ENCODE results near the gene ARMC5. TPM values are rescaled to one million over a fixed set of nuclear protein-coding genes. Genes with fewer than 3 reads are reported as not detected.
A peak's percentile ranks its signal among the peaks of the same experiment; 100 is the strongest.

The ARMC5 gene
- total RNA-seq, 1 donor from 2014 or later: 5.4 TPM

DNA sequence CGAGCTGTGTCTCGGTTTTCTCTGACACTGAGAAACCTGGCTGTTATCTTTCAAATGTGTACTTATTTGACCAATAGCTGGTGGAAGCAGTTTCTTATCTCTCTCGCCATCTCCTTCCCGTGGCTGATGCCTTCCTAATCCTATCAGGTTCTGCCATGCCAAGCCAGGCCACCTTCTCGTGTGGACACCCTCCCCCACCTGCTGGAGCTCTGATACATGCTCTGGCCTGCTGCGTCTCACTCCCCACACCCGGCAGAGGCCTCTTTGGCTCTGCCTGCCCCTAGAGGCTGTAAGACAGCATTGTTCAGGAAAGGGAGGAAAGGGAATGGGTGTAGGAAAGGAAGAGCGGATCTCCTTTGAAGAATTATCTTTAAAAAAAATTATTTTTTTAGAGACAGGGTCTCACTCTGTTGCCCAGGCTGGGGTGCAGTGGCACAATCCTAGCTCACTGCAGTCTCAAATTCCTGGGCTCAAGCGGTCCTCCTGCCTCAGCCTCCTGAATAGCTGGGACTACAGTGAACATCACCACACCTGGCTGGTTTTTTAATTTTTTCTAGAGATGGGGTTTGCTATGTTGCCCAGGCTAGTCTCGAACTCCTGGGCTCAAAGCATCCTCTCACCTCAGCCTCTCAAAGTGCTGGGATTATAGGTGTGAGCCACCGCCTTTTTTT lies 7.5 kb upstream of the ARMC5 start:
- H3K4me2 ChIP-seq: peak overlapping the region; percentile 32
- no peaks in the 10 kb centered on the region for H3K36me3 ChIP-seq
- H3K27ac ChIP-seq: no peak overlapping the region
- H3K4me3 ChIP-seq: no peak overlapping the region
- no peak overlapping the region for H3K4me3 Mint-ChIP-seq
- TF ChIP-seq, protein P1, sequence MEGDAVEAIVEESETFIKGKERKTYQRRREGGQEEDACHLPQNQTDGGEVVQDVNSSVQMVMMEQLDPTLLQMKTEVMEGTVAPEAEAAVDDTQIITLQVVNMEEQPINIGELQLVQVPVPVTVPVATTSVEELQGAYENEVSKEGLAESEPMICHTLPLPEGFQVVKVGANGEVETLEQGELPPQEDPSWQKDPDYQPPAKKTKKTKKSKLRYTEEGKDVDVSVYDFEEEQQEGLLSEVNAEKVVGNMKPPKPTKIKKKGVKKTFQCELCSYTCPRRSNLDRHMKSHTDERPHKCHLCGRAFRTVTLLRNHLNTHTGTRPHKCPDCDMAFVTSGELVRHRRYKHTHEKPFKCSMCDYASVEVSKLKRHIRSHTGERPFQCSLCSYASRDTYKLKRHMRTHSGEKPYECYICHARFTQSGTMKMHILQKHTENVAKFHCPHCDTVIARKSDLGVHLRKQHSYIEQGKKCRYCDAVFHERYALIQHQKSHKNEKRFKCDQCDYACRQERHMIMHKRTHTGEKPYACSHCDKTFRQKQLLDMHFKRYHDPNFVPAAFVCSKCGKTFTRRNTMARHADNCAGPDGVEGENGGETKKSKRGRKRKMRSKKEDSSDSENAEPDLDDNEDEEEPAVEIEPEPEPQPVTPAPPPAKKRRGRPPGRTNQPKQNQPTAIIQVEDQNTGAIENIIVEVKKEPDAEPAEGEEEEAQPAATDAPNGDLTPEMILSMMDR (IDR thresholded peaks at IDR 0.05): peak; percentile 65
- TF ChIP-seq EZH2phosphoT487 (IDR thresholded peaks at IDR 0.05): no peak
- no peak for TF ChIP-seq EZH2 (IDR thresholded peaks at IDR 0.05)
- H3K4me1 ChIP-seq: peaks cover 20% of the 10 kb centered on the region
- DNase-seq (ENCODE audit: low spot score): peak; percentile 79
- H3K27me3 Mint-ChIP-seq (ENCODE audit: insufficient read depth, low read depth): peaks cover 2% of the 10 kb centered on the region
- H3K9me3 Mint-ChIP-seq: no peaks in the 10 kb centered on the region
- H3K4me1 Mint-ChIP-seq: peaks cover 38% of the 10 kb centered on the region
- peaks cover 42% of the 10 kb centered on the region for H4K20me1 ChIP-seq (ENCODE audit: low read depth)
- no peak overlapping the region for H3K9ac ChIP-seq
- peaks cover 17% of the 10 kb centered on the region for H3K79me2 ChIP-seq (ENCODE audit: low read depth)
- no peak overlapping the region for H2AFZ ChIP-seq (replicated peaks)
- peak overlapping the region; percentile 87 for H3K27ac Mint-ChIP-seq
- no peaks in the 10 kb centered on the region for H3K27me3 ChIP-seq
- no peaks in the 10 kb centered on the region for H3K9me3 ChIP-seq (ENCODE audit: low read depth)
- H3K36me3 Mint-ChIP-seq: no peaks in the 10 kb centered on the region
- H3F3A ChIP-seq (ENCODE audit: low read depth): peaks cover 24% of the 10 kb centered on the region

DNA sequence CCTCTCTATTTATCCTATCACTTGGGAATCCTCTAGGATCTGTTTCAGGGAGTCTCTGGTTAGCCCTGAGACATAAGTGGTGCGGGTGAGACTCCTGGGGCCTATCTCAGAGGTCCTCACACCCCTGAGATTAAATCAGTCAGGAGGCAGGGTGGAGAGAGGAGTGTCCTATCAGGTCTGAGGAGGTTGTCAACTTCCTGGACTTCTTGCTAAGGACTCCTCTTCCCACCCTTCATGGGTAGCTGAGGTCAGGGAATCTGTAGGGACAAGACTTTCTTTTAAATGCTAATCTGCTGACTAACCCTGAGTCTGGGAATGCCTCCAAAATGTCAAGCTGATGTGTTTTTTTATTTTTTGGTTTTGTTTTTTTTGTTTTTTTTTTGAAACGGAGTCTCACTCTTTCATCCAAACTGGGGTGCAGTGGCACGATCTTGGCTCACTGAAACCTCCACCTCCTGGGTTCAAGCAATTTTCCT lies 6.6 kb upstream of the ARMC5 start:
- Histone ChIP-seq H2AFZ (replicated peaks) (no peak overlapping the region), H3K27ac (no peak overlapping the region), H3K79me2 (ENCODE audit: low read depth) (peaks cover 26% of the 10 kb centered on the region), H3F3A (ENCODE audit: low read depth) (peaks cover 28% of the 10 kb centered on the region), H3K36me3 (no peaks in the 10 kb centered on the region), H3K4me2 (no peak overlapping the region), H3K4me1 (peaks cover 23% of the 10 kb centered on the region), H4K20me1 (ENCODE audit: low read depth) (peaks cover 51% of the 10 kb centered on the region), H3K9me3 (ENCODE audit: low read depth) (no peaks in the 10 kb centered on the region), H3K9ac (no peak overlapping the region), H3K27me3 (no peaks in the 10 kb centered on the region), H3K4me3 (no peak overlapping the region)
- no peaks in the 10 kb centered on the region for H3K36me3 Mint-ChIP-seq
- TF ChIP-seq EZH2phosphoT487 (IDR thresholded peaks at IDR 0.05): no peak
- TF ChIP-seq, protein P1 (IDR thresholded peaks at IDR 0.05): no peak
- no peaks in the 10 kb centered on the region for H3K9me3 Mint-ChIP-seq
- H3K4me3 Mint-ChIP-seq: no peak overlapping the region
- DNase-seq (ENCODE audit: low spot score): no peak
- H3K27ac Mint-ChIP-seq: peak overlapping the region; percentile 76
- peaks cover 2% of the 10 kb centered on the region for H3K27me3 Mint-ChIP-seq (ENCODE audit: insufficient read depth, low read depth)
- H3K4me1 Mint-ChIP-seq: peaks cover 39% of the 10 kb centered on the region

DNA sequence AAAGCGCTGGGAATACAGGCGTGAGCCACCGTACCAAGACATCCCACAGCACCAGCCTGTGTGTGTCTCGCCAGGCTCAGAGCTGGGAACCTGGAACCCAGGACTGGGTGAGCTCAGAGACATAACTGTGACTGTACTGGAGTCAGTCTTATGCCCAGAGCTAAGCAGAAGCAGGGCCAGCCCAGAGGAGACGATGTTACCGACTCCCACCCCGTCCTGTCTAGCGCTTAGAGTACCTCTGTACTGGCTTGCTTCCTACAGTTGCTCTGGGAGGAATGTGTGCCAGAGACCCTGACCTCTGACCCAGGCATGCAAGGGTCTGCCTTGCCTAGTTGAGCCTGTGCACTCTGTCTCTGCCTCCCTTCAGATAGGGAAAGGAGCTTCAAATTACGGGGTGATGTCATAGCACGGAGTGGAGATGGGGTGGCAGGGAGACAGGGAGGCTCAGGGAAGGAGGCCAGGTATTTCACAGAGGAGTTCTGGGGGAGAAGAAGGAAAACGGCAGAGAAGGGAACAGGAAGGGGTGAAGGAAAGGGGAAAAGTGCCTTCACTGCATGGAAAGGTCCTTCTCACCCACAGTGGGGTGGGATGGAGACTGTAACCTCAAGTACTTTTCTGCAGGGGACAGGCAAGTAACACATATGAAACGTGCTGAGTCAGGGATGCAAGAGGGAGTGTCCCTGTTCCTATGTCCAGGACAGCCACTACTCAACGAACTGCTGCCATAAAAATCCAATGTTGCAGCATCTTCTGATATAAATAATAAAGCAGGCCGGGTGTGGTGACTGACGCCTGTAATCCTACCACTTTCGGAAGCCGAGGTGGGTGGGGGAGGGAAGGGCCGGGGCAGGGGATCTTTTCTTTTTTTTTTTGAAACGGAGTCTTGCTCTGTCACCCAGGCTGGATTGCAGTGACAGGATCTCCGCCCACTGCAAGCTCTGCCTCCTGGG lies 5.8 kb upstream of the ARMC5 start:
- Mint-ChIP-seq H3K4me3 (peak overlapping the region; percentile 28), H3K36me3 (no peaks in the 10 kb centered on the region), H3K4me1 (peaks cover 45% of the 10 kb centered on the region), H3K27me3 (ENCODE audit: insufficient read depth, low read depth) (peaks cover 2% of the 10 kb centered on the region), H3K27ac (peak overlapping the region; percentile 12), H3K9me3 (no peaks in the 10 kb centered on the region)
- Histone ChIP-seq H4K20me1 (ENCODE audit: low read depth) (peaks cover 60% of the 10 kb centered on the region), H3K4me1 (peaks cover 26% of the 10 kb centered on the region), H2AFZ (replicated peaks) (no peak overlapping the region), H3K9me3 (ENCODE audit: low read depth) (no peaks in the 10 kb centered on the region), H3K79me2 (ENCODE audit: low read depth) (peaks cover 34% of the 10 kb centered on the region), H3K27me3 (no peaks in the 10 kb centered on the region), H3K9ac (no peak overlapping the region), H3K36me3 (no peaks in the 10 kb centered on the region), H3K27ac (no peak overlapping the region), H3K4me2 (peak overlapping the region; percentile 24), H3F3A (ENCODE audit: low read depth) (peaks cover 37% of the 10 kb centered on the region), H3K4me3 (no peak overlapping the region)
- peak; percentile 48 for DNase-seq (ENCODE audit: low spot score)
- TF ChIP-seq, protein P1 (IDR thresholded peaks at IDR 0.05): no peak
- TF ChIP-seq EZH2phosphoT487 (IDR thresholded peaks at IDR 0.05) (no peak), EZH2 (IDR thresholded peaks at IDR 0.05) (no peak)
